NCI-H1694 treated with DMSO at 0.1 percent for 48 hours (cell line): Measurements from ENCODE around the gene ARHGEF16.

ENCODE experiments used
- DNase-seq: peaks from one replicate; lab custom pipeline; 2025; lab: John Stamatoyannopoulos, UW

The ARHGEF16 gene

GRCh38 chr1:3438661-3439180 is 15.7 kb upstream of the ARHGEF16 start:
- no peak for DNase-seq

GRCh38 chr1:3439346-3440299 is 14.8 kb upstream of the ARHGEF16 start:
- no peak for DNase-seq

- DNase-seq: no peak
These were observed 14.2 kb upstream of the ARHGEF16 start for GRCh38 chr1:3440300-3440681.

GRCh38 chr1:3440711-3441409 is 13.6 kb upstream of the ARHGEF16 start:
- DNase-seq: no peak

GRCh38 chr1:3441410-3441847 is 13.0 kb upstream of the ARHGEF16 start:
- DNase-seq: no peak

GRCh38 chr1:3441880-3442279 is 12.6 kb upstream of the ARHGEF16 start:
- DNase-seq: no peak

GRCh38 chr1:3442331-3442730 is 12.1 kb upstream of the ARHGEF16 start:
- no peak for DNase-seq

GRCh38 chr1:3442901-3443300 is 11.6 kb upstream of the ARHGEF16 start:
- DNase-seq: no peak

- DNase-seq: no peak
These were observed 10.7 kb upstream of the ARHGEF16 start for GRCh38 chr1:3443807-3444206.

- DNase-seq: no peak
These were observed 10.2 kb upstream of the ARHGEF16 start for GRCh38 chr1:3444298-3444697.

GRCh38 chr1:3444736-3445135 is 9.7 kb upstream of the ARHGEF16 start:
- DNase-seq: no peak

GRCh38 chr1:3450202-3450863 is 4.1 kb upstream of the ARHGEF16 start:
- DNase-seq: no peak

GRCh38 chr1:3450983-3451382 is 3.5 kb upstream of the ARHGEF16 start:
- no peak for DNase-seq

GRCh38 chr1:3451994-3452865 is 2.2 kb upstream of the ARHGEF16 start:
- DNase-seq: no peak

- DNase-seq: no peak
These were observed 1.6 kb upstream of the ARHGEF16 start for GRCh38 chr1:3452866-3453175.

- DNase-seq: no peak
These were observed 1.2 kb upstream of the ARHGEF16 start for GRCh38 chr1:3453203-3453761.

GRCh38 chr1:3454811-3455618 is 550 bp downstream of the ARHGEF16 start:
- no peak for DNase-seq

- no peak for DNase-seq
These were observed 1.4 kb downstream of the ARHGEF16 start for GRCh38 chr1:3455670-3456448.

- no peak for DNase-seq
These were observed 2.0 kb downstream of the ARHGEF16 start for GRCh38 chr1:3456449-3456963.
